ENCODE results near the gene FANCE. TPM values are rescaled to one million over a fixed set of nuclear protein-coding genes. Genes with fewer than 3 reads are reported as not detected.
"Not testable (repeated sequence)": the region's sequence is repeated elsewhere in the genome, so short reads cannot be mapped to it uniquely, and the experiment has no call there.

FANCE gene
- total RNA-seq, 6 donors from 2014 or later: 6.1 to 13.3 (median 9.3) TPM

DNA sequence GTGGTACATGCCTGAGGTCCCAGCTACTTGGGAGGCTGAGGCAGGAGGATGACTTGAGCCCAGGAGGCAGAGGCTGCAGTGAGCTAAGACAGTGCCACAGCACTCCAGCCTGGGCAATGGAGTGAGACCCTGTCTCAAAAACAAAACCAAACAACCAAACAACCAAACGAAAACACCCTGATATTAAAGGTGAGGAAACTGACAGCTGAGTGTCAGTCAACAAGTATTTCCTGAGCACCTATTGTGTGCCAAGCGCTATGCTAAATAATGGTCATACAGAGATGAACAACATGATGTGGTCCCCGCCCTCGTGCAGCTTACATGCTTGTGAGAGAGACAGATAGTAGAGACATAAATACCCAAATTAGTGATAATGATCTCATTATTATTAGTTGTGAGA, 62.4 kb downstream of the FANCE start:
- H3K4me3 ChIP-seq: no peak overlapping the region
- peaks cover 0 to 9% (median 8%) of the 10 kb centered on the region in 4 donors for H3K4me1 ChIP-seq
- no peak for TF ChIP-seq POLR2A (IDR thresholded peaks at IDR 0.05)
- TF ChIP-seq, protein P1, sequence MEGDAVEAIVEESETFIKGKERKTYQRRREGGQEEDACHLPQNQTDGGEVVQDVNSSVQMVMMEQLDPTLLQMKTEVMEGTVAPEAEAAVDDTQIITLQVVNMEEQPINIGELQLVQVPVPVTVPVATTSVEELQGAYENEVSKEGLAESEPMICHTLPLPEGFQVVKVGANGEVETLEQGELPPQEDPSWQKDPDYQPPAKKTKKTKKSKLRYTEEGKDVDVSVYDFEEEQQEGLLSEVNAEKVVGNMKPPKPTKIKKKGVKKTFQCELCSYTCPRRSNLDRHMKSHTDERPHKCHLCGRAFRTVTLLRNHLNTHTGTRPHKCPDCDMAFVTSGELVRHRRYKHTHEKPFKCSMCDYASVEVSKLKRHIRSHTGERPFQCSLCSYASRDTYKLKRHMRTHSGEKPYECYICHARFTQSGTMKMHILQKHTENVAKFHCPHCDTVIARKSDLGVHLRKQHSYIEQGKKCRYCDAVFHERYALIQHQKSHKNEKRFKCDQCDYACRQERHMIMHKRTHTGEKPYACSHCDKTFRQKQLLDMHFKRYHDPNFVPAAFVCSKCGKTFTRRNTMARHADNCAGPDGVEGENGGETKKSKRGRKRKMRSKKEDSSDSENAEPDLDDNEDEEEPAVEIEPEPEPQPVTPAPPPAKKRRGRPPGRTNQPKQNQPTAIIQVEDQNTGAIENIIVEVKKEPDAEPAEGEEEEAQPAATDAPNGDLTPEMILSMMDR (IDR thresholded peaks at IDR 0.05): no peak
- DNase-seq (no peak), ATAC-seq (ENCODE audit: low FRiP score in 2 of 2) (no peak)
- H3K27ac ChIP-seq: no peak overlapping the region
- peaks cover 0 to 17% (median 9%) of the 10 kb centered on the region in 4 donors for H3K27me3 ChIP-seq
- 70 to 71% methylated on average over 4 of the region's 4 CpGs for WGBS, 2 donors
- H3K36me3 ChIP-seq: no peaks in the 10 kb centered on the region
- H3K9me3 ChIP-seq: no peaks in the 10 kb centered on the region

DNA sequence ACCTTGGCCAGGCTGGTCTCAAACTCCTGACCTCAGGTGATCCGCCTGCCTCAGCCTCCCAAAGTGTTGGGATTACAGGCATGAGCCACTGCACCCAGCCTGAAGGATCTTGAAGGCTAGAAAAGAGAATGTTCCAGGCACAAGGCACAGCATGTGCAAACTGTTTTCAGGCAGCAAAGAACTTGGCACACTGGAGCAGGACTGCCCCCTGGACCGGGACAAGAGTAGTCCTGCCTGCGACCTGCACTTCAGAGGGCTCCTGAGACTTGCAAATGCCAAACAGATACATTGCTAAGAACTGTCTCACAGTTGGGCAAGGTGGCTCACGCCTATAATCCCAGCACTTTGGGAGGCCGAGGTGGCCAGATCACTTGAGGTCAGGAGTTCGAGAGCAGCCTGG, 63.8 kb downstream of the FANCE start:
- ATAC-seq (ENCODE audit: low FRiP score in 2 of 2); H3K4me1 ChIP-seq; H3K36me3 ChIP-seq; H3K9me3 ChIP-seq; H3K27ac ChIP-seq; H3K4me3 ChIP-seq; DNase-seq: not testable (repeated sequence)
- peaks cover 0 to 15% (median 9%) of the 10 kb centered on the region in 4 donors for H3K27me3 ChIP-seq
- WGBS, 2 donors: 76 to 83% methylated on average over 4 to 6 of the region's 6 CpGs

Small RNA genes within 50 kb of the gene (small RNA-seq; reads per million reads assigned to genes)
- 0 to 0.22 (median 0.03) reads per million in 4 donors for gene MIR7111

Other genes with a start within 250 kb of the FANCE start
- 1 to 10 TPM in 2 of 6 donors, under 1 TPM in 4; under 0.01 to 1.2 (median 0.48) TPM for gene SCUBE3, start 238.4 kb upstream of the FANCE start, total RNA-seq
- 100 to 1,000 TPM in 2 of 6 donors, 10 to 100 TPM in 4; 26.8 to 242 (median 38.1) TPM for gene ZNF76, start 192.6 kb upstream of the FANCE start, total RNA-seq
- 10 to 100 TPM in 5 of 6 donors, 1 to 10 TPM in 1; 10.0 to 39.8 (median 23.4) TPM for gene DEF6, start 154.5 kb upstream of the FANCE start, total RNA-seq
- 10 to 100 TPM; 14.8 to 48.2 (median 31.5) TPM for gene PPARD, start 109.8 kb upstream of the FANCE start, total RNA-seq
- 1,000 to 10,000 TPM in 2 of 6 donors, 100 to 1,000 TPM in 4; 474 to 1,092 (median 918) TPM for gene RPL10A, start 16.1 kb downstream of the FANCE start, total RNA-seq
- 10 to 100 TPM; 19.0 to 28.2 (median 21.2) TPM for gene TEAD3, start 44.7 kb downstream of the FANCE start, total RNA-seq
- not detected for gene TULP1, start 60.6 kb downstream of the FANCE start, total RNA-seq
- 100 to 1,000 TPM; 112 to 203 (median 143) TPM for gene FKBP5, start 236.6 kb downstream of the FANCE start, total RNA-seq